ENCODE data around the gene NRCAM.

DNA sequence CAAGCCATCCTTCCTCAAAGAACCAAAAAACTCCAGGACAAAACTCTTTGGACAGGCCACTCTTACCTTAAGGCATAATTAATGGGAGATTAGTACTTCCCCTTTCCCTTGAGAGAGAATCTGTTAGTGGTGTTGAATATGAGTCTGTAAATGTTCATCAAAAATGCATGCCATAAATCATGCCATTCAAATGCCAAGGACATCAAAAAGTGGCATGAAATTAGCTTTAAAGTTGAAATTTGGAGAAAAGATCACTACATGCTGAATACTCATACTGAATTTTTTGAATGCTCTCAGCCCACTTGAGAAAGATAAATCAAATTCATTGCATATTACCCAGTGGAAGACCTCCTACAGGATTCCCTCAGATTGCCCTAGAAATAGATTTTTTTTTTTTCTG, 6.7 kb downstream of the NRCAM start:
- no peak for TF ChIP-seq CTCF (IDR thresholded peaks at IDR 0.05)
- TF ChIP-seq POLR2A (IDR thresholded peaks at IDR 0.05): no peak
- no peak for TF ChIP-seq EP300 (IDR thresholded peaks at IDR 0.05)
- no peak for TF ChIP-seq POLR2AphosphoS5 (IDR thresholded peaks at IDR 0.05)

Data from sigmoid colon (tissue), 4 donors.